GM20431 (cell line): ENCODE data around the gene CELF2.

Experiments
- in situ Hi-C: fragments of 300-500 bp; cut with MseI, MboI; formaldehyde crosslinking; loops from one replicate; pipeline ENCODE4 v1.15.0; 2020; ENCODE audit warnings: low sequenced_read_pairs; ENCODE audit not compliant: unreplicated experiment

The CELF2 gene

GRCh38 chr10:11303361-11304170 is 285.9 kb downstream of the CELF2 start:
- in situ Hi-C loops, result no loop called here

GRCh38 chr10:11304906-11305585 is 287.4 kb downstream of the CELF2 start:
- in situ Hi-C loops, result no loop called here

- in situ Hi-C loops, result no loop called here
These were observed 288.3 kb downstream of the CELF2 start for GRCh38 chr10:11305825-11306593.

- in situ Hi-C loops, result no loop called here
These were observed 289.3 kb downstream of the CELF2 start for GRCh38 chr10:11307004-11307403.

GRCh38 chr10:11307937-11308336 is 290.3 kb downstream of the CELF2 start:
- in situ Hi-C loops, result no loop called here

- in situ Hi-C loops, result no loop called here
These were observed 293.4 kb downstream of the CELF2 start for GRCh38 chr10:11311027-11311426.

- in situ Hi-C loops, result no loop called here
These were observed 295.8 kb downstream of the CELF2 start for GRCh38 chr10:11313463-11313862.

- in situ Hi-C loops, result no loop called here
These were observed 300.4 kb downstream of the CELF2 start for GRCh38 chr10:11317936-11318670.

- in situ Hi-C loops, result no loop called here
These were observed 301.3 kb downstream of the CELF2 start for GRCh38 chr10:11318826-11319598.

- in situ Hi-C loops, result no loop called here
These were observed 302.4 kb downstream of the CELF2 start for GRCh38 chr10:11319990-11320602.

GRCh38 chr10:11320809-11321520 is 303.3 kb downstream of the CELF2 start:
- in situ Hi-C loops, result no loop called here

- in situ Hi-C loops, result no loop called here
These were observed 305.0 kb downstream of the CELF2 start for GRCh38 chr10:11322698-11323097.

GRCh38 chr10:11324761-11325321 is 307.2 kb downstream of the CELF2 start:
- in situ Hi-C loops, result no loop called here

GRCh38 chr10:11325817-11326216 is 308.1 kb downstream of the CELF2 start:
- in situ Hi-C loops, result no loop called here

GRCh38 chr10:11326241-11326640 is 308.6 kb downstream of the CELF2 start:
- in situ Hi-C loops, result no loop called here

GRCh38 chr10:11326913-11327616 is 309.4 kb downstream of the CELF2 start:
- in situ Hi-C loops, result no loop called here

GRCh38 chr10:11328264-11329061 is 310.8 kb downstream of the CELF2 start:
- in situ Hi-C loops, result no loop called here
